Fibroblast of lung (primary cell): ENCODE data around the gene DNTT. TPM values are rescaled to one million over a fixed set of nuclear protein-coding genes. Genes with fewer than 3 reads are reported as not detected.

Source experiments
- DNase-seq, 2 donors: peaks; one replicate each; pipeline versions ENCODE4 v3.0.0 to v3.0.0-alpha.2; 2010; ENCODE audit warnings: low read depth in 2 of 2
- H2AFZ ChIP-seq: 2 replicates; pipeline ENCODE4 v1.5.1; 2012; ENCODE audit warnings: low read length, control low read depth, inconsistent platforms
- H3K27ac ChIP-seq: 2 replicates; pipeline ENCODE4 v1.5.1; 2011; ENCODE audit warnings: low read length, control low read depth; ENCODE audit not compliant: insufficient read depth
- H3K27me3 ChIP-seq: 2 replicates; pipeline ENCODE4 v1.5.1; 2011; ENCODE audit warnings: mild to moderate bottlenecking, low read length; ENCODE audit not compliant: control insufficient read depth, insufficient read depth
- H3K36me3 ChIP-seq: 2 replicates; pipeline ENCODE4 v1.5.1; 2011; ENCODE audit warnings: low read length; ENCODE audit not compliant: control insufficient read depth, insufficient read depth
- H3K4me1 ChIP-seq: 2 replicates; pipeline ENCODE4 v1.5.1; 2011; ENCODE audit warnings: low read length; ENCODE audit not compliant: control insufficient read depth, insufficient read depth; ENCODE audit errors: extremely low read depth
- H3K4me2 ChIP-seq: 2 replicates; pipeline ENCODE4 v1.5.1; 2011; ENCODE audit warnings: low read length, control low read depth; ENCODE audit not compliant: insufficient read depth; ENCODE audit errors: extremely low read depth
- H3K4me3 ChIP-seq, 4 experiments: fragments of 200-600 bp in 1 of 4; sonication (generic) in 1 of 4; replicated peaks in 1 of 4; 2 replicates each; pipeline ENCODE4 v1.5.1; 2011 to 2016; ENCODE audit warnings: low read length in 4 of 4, low read depth in 3 of 4, mild to moderate bottlenecking in 3 of 4, control low read depth in 2 of 4, inconsistent platforms in 1 of 4, mixed read lengths in 1 of 4; ENCODE audit not compliant: insufficient read depth in 1 of 4; ENCODE audit errors: control extremely low read depth in 1 of 4
- H3K79me2 ChIP-seq: 2 replicates; pipeline ENCODE4 v1.5.1; 2012; ENCODE audit warnings: mild to moderate bottlenecking, low read length, inconsistent platforms; ENCODE audit not compliant: control insufficient read depth, insufficient read depth
- H3K9ac ChIP-seq: 2 replicates; pipeline ENCODE4 v1.5.1; 2011; ENCODE audit warnings: mild to moderate bottlenecking, low read length, control low read depth; ENCODE audit not compliant: insufficient read depth
- H3K9me3 ChIP-seq: 2 replicates; pipeline ENCODE4 v1.5.1; 2012; ENCODE audit warnings: low read depth, low read length; ENCODE audit not compliant: control insufficient read depth, insufficient read depth
- H4K20me1 ChIP-seq: 2 replicates; pipeline ENCODE4 v1.5.1; 2011; ENCODE audit warnings: low read length; ENCODE audit not compliant: control insufficient read depth, insufficient read depth; ENCODE audit errors: extremely low read depth
- CTCF ChIP-seq, 2 donors: IDR thresholded peaks in 1 of 2; conservative IDR thresholded peaks in 1 of 2; 1 replicate in 1 of 2; 2 replicates in 1 of 2; pipeline ENCODE4 v1.5.1; 2011 to 2012; ENCODE audit warnings: low read length in 2 of 2, control low read depth in 1 of 2, inconsistent platforms in 1 of 2, low read depth in 1 of 2, mild to moderate bottlenecking in 1 of 2
- EZH2 ChIP-seq: IDR thresholded peaks from 2 replicates; pipeline ENCODE4 v1.5.1; 2012; ENCODE audit warnings: low read length, control low read depth, mild to moderate bottlenecking; ENCODE audit errors: missing control alignments
- polyA plus RNA-seq, 2 donors: library from polyadenylated mRNA; depleted of rRNA in 1 of 2; stranded (reverse) in 1 of 2; unstranded in 1 of 2; fragments of >200 nt; gene quantifications; 2 replicates each; pipeline ENCODE4 v1.2.1, GENCODE V29; 2011 to 2012; ENCODE audit warnings: missing spikeins in 1 of 2
- total RNA-seq: library from RNA; depleted of rRNA; stranded (reverse); fragments of >200 nt; gene quantifications from 2 replicates; pipeline ENCODE4 v1.2.1, GENCODE V29; 2014

Gene DNTT
- total and polyA plus RNA-seq, 2 donors (not counting 1 experiment from before 2014, with no cell fraction given): not detected

DNA sequence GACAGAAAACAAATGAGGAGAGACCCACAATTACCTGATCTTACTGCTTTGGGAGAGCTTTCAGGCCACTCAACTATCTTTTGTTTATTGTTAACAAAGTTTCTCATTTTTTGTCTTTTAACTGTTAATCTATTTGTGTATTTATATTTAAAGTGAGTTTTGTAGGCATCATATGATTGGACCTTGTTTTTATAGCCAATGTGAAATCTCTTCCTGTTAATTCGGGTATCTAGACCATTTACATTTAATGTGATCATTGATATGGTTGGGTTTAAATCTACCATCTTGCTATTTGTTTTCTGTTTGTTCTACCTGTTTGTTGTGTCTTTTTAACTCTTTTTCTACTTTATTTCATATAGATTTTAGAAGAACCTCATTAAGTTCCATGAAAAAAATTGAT, 42.1 kb downstream of the DNTT start:
- Histone ChIP-seq H3K79me2 (no peaks in the 10 kb centered on the region), H3K9ac (no peak overlapping the region), H3K9me3 (no peaks in the 10 kb centered on the region), H3K4me2 (no peak overlapping the region), H2AFZ (no peak overlapping the region), H3K4me1 (no peaks in the 10 kb centered on the region), H3K27me3 (no peaks in the 10 kb centered on the region), H3K27ac (no peak overlapping the region), H4K20me1 (no peaks in the 10 kb centered on the region), H3K4me3 (no peak overlapping the region), H3K36me3 (no peaks in the 10 kb centered on the region)
- no peak for TF ChIP-seq EZH2
- TF ChIP-seq CTCF (conservative IDR thresholded peaks at IDR 0.05 in 1 of 2, IDR thresholded peaks at IDR 0.05 in 1 of 2; ENCODE audit: low read depth in 1 of 2, low read length in 2 of 2): no peak
- no peak for DNase-seq

DNA sequence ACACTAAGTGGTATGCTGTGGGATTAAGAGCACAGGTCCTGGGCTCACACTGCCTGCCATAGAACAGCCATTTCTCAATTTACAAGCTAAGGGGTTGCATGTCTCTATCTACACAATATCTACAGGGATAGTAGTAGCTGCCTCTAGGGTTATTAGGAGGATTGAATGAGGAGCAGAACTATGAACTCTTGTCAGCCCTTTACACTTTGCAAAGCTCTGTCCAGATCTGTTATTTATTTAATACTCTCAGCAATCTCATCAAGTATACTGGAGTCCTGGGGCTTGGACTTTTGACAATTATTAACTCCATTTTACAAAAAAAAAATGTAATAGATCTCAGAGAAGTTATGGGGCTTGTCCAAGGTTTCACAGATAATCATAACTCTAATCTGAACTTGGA, 47.8 kb downstream of the DNTT start:
- H3K4me2 ChIP-seq: no peak overlapping the region
- TF ChIP-seq CTCF (conservative IDR thresholded peaks at IDR 0.05 in 1 of 2, IDR thresholded peaks at IDR 0.05 in 1 of 2; ENCODE audit: low read depth in 1 of 2, low read length in 2 of 2): no peak
- no peak for TF ChIP-seq EZH2
- H4K20me1 ChIP-seq: no peaks in the 10 kb centered on the region
- H3K9ac ChIP-seq: no peak overlapping the region
- H3K79me2 ChIP-seq: no peaks in the 10 kb centered on the region
- no peak for DNase-seq
- H2AFZ ChIP-seq: no peak overlapping the region
- no peaks in the 10 kb centered on the region for H3K4me1 ChIP-seq
- H3K9me3 ChIP-seq: no peaks in the 10 kb centered on the region
- no peak overlapping the region for H3K4me3 ChIP-seq
- no peak overlapping the region for H3K27ac ChIP-seq
- H3K36me3 ChIP-seq: no peaks in the 10 kb centered on the region
- no peaks in the 10 kb centered on the region for H3K27me3 ChIP-seq

- Histone ChIP-seq H3K36me3 (no peaks in the 10 kb centered on the region), H3K27ac (no peak overlapping the region), H3K9ac (no peak overlapping the region), H3K27me3 (no peaks in the 10 kb centered on the region), H3K4me1 (no peaks in the 10 kb centered on the region), H4K20me1 (no peaks in the 10 kb centered on the region), H3K4me3 (no peak overlapping the region), H3K79me2 (no peaks in the 10 kb centered on the region), H3K9me3 (no peaks in the 10 kb centered on the region), H3K4me2 (no peak overlapping the region), H2AFZ (no peak overlapping the region)
- DNase-seq: no peak
- TF ChIP-seq CTCF (conservative IDR thresholded peaks at IDR 0.05 in 1 of 2, IDR thresholded peaks at IDR 0.05 in 1 of 2; ENCODE audit: low read depth in 1 of 2, low read length in 2 of 2) (no peak), EZH2 (no peak)
These were observed 48.3 kb downstream of the DNTT start for GRCh38 chr10:96352582-96352981.
